ENCODE results near the gene CPZ. TPM values are rescaled to one million over a fixed set of nuclear protein-coding genes. Genes with fewer than 3 reads are reported as not detected.

CPZ gene
- 32.0 to 38.6 TPM (median 32.8 TPM) in 3 replicates for total RNA-seq

GRCh38 chr4:8592366-8593263 lies at the start of gene CPZ:
CPZ (plus strand) TSS chr4:8592765; CDS start chr4:8592834, 69 bp downstream.
- no peak for TF ChIP-seq CTCF (IDR thresholded peaks at IDR 0.05; ENCODE audit: unreplicated experiment)
- peak in 1 of 2 experiments; percentile 58 for DNase-seq (ENCODE audit: low spot score in 2 of 2, unreplicated experiment in 2 of 2)
- no peaks in the 10 kb centered on the region for H3K36me3 Mint-ChIP-seq
- H3K4me3 Mint-ChIP-seq: peak within 1 kb of the TSS; percentile 60
- H3K27me3 Mint-ChIP-seq (ENCODE audit: low read depth): peaks cover 15% of the 10 kb centered on the region
- H3K9me3 Mint-ChIP-seq: no peaks in the 10 kb centered on the region
- H3K27ac Mint-ChIP-seq: no peak within 1 kb of the TSS
- peaks cover 29% of the 10 kb centered on the region for H3K4me1 Mint-ChIP-seq

GRCh38 chr4:8542776-8543525 lies 49.6 kb upstream of the CPZ start:
- Mint-ChIP-seq H3K27ac (no peak overlapping the region), H3K27me3 (ENCODE audit: low read depth) (no peaks in the 10 kb centered on the region), H3K36me3 (no peaks in the 10 kb centered on the region), H3K4me1 (peaks cover 25% of the 10 kb centered on the region), H3K9me3 (no peaks in the 10 kb centered on the region), H3K4me3 (no peak overlapping the region)
- DNase-seq (ENCODE audit: low spot score in 2 of 2, unreplicated experiment in 2 of 2): no peak
- no peak for TF ChIP-seq CTCF (IDR thresholded peaks at IDR 0.05; ENCODE audit: unreplicated experiment)

- no peaks in the 10 kb centered on the region for H3K9me3 Mint-ChIP-seq
- H3K4me1 Mint-ChIP-seq: peaks cover 23% of the 10 kb centered on the region
- TF ChIP-seq CTCF (IDR thresholded peaks at IDR 0.05; ENCODE audit: unreplicated experiment): no peak
- H3K27me3 Mint-ChIP-seq (ENCODE audit: low read depth): no peaks in the 10 kb centered on the region
- H3K36me3 Mint-ChIP-seq: no peaks in the 10 kb centered on the region
- no peak for DNase-seq (ENCODE audit: low spot score in 2 of 2, unreplicated experiment in 2 of 2)
- no peak overlapping the region for H3K27ac Mint-ChIP-seq
- no peak overlapping the region for H3K4me3 Mint-ChIP-seq
Measured at GRCh38 chr4:8543623-8544022, 48.9 kb upstream of the CPZ start.

- no peak for TF ChIP-seq CTCF (IDR thresholded peaks at IDR 0.05; ENCODE audit: unreplicated experiment)
- Mint-ChIP-seq H3K4me3 (no peak overlapping the region), H3K9me3 (no peaks in the 10 kb centered on the region), H3K36me3 (no peaks in the 10 kb centered on the region), H3K27me3 (ENCODE audit: low read depth) (no peaks in the 10 kb centered on the region), H3K27ac (no peak overlapping the region), H3K4me1 (peaks cover 20% of the 10 kb centered on the region)
- no peak for DNase-seq (ENCODE audit: low spot score in 2 of 2, unreplicated experiment in 2 of 2)
Measured at GRCh38 chr4:8544282-8544681, 48.3 kb upstream of the CPZ start.

- Mint-ChIP-seq H3K36me3 (no peaks in the 10 kb centered on the region), H3K9me3 (no peaks in the 10 kb centered on the region), H3K4me3 (no peak overlapping the region), H3K4me1 (peaks cover 20% of the 10 kb centered on the region), H3K27me3 (ENCODE audit: low read depth) (no peaks in the 10 kb centered on the region), H3K27ac (no peak overlapping the region)
- no peak for TF ChIP-seq CTCF (IDR thresholded peaks at IDR 0.05; ENCODE audit: unreplicated experiment)
- DNase-seq (ENCODE audit: low spot score in 2 of 2, unreplicated experiment in 2 of 2): no peak
Measured at GRCh38 chr4:8544741-8545438, 47.7 kb upstream of the CPZ start.
